ENCODE data around the gene MYO1G.

The MYO1G gene

DNA sequence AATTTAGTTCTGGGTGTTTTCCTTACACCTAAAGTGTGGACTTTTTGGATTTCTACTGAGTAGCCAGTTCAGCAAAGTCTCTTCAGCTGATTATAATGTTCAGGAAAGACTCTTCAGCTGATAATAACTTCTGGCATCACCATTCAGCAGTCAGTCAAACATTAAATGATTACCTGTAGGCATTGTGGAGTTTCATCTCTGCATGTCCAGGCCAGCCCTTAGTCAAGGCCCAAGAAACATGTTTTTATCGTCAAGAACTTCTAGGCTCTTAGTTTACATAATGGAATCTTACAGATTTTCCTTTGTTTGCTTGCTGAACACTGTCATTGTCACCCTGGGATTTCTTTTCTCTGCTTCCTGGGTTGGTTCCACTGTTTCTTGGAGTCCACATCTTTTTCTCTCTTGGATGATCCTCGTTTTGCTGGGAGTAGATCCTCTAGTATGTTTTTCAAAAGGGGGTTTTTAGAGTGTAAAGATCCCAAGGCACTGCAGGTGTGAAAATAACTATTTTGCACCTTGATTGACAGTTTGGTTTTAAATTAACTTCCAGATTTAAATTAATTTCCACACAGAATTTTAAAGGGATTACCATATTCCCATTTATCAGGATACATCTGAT, 45.4 kb upstream of the MYO1G start:
- no peak overlapping the region for H3K4me3 ChIP-seq (replicated peaks; ENCODE audit: low read depth, low read length)
- DNase-seq (ENCODE audit: low read depth), result no peak
- TF ChIP-seq, protein P1, sequence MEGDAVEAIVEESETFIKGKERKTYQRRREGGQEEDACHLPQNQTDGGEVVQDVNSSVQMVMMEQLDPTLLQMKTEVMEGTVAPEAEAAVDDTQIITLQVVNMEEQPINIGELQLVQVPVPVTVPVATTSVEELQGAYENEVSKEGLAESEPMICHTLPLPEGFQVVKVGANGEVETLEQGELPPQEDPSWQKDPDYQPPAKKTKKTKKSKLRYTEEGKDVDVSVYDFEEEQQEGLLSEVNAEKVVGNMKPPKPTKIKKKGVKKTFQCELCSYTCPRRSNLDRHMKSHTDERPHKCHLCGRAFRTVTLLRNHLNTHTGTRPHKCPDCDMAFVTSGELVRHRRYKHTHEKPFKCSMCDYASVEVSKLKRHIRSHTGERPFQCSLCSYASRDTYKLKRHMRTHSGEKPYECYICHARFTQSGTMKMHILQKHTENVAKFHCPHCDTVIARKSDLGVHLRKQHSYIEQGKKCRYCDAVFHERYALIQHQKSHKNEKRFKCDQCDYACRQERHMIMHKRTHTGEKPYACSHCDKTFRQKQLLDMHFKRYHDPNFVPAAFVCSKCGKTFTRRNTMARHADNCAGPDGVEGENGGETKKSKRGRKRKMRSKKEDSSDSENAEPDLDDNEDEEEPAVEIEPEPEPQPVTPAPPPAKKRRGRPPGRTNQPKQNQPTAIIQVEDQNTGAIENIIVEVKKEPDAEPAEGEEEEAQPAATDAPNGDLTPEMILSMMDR (IDR thresholded peaks at IDR 0.05; ENCODE audit: low read length, missing control alignments), result no peak

DNA sequence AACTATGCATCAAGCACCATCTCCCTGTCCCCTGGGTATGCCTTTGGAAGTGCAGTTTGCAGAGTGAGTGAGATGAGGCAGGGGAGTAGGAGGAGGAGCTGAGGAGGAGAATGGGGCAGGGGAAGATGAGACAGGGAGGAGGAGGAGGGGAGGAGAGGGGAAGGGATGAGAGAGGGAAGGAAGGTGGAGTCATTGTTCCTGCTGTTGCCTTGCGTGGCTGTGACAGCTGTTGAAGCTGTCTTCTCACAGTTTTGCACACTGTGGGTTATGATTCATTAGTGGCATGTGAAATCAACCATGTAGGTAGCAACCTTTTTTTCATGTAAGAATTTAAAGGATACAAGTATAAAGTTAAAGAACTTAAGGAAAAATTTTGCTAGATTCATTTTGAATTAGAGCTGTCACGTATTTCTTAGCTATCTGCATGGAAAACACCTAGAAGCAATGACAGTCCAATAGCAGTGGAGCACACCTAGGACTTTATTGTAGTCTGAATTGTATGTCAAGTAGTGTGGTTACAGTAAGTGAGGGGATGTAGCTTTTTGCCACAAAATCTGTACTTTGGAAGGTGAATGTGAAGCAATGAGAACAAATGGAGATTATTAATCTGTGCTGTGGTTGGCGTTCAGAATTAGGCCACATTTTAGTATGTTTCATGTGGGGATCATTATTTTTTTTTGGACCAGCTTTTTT, 42.9 kb upstream of the MYO1G start:
- H3K4me3 ChIP-seq (replicated peaks; ENCODE audit: low read depth, low read length), result no peak overlapping the region
- TF ChIP-seq, protein P1 (IDR thresholded peaks at IDR 0.05; ENCODE audit: low read length, missing control alignments), result no peak
- DNase-seq (ENCODE audit: low read depth), result peak; percentile 55

DNA sequence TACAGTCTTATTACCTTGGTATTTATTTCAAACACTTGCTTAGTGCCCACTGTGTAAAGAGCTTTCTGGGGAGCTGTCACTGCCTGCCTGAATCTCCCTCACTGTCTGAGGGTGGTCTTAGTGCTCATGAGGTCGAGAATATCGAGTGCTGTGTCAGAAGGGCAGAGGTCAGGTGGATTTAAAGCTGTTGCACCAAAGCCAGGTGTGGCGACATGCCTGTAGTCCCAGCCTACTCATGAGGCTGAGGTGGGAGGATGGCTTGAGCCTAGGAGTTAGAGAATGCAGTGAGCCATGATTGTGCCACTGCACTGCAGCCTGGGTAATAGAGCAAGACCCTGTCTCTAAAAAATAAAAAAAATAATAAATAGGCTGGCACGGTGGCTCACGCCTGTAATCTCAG, 42.1 kb upstream of the MYO1G start:
- H3K4me3 ChIP-seq (replicated peaks; ENCODE audit: low read depth, low read length), result no peak overlapping the region
- no peak for DNase-seq (ENCODE audit: low read depth)
- TF ChIP-seq, protein P1 (IDR thresholded peaks at IDR 0.05; ENCODE audit: low read length, missing control alignments), result no peak

DNA sequence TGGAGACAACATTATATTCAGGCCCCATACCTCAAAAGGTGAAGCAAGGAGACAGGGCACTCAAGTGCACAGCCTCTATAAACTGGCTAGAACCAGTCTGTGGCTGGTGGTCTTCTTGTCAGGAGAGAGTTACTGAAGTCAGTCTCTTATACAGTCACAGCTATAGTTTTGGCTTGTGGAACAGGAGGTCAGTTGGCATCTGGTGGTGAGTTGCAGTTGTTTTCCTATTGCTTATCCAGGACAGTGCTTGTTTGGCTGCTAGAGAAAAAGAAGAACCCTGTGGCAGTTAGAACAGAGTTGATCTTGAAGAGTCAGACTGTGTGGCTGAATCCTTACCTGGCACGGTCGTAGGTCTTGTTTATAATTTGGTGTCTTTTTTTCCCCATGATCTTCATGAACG, 38.4 kb upstream of the MYO1G start:
- DNase-seq (ENCODE audit: low read depth), result no peak
- H3K4me3 ChIP-seq (replicated peaks; ENCODE audit: low read depth, low read length), result no peak overlapping the region
- TF ChIP-seq, protein P1 (IDR thresholded peaks at IDR 0.05; ENCODE audit: low read length, missing control alignments), result no peak

DNA sequence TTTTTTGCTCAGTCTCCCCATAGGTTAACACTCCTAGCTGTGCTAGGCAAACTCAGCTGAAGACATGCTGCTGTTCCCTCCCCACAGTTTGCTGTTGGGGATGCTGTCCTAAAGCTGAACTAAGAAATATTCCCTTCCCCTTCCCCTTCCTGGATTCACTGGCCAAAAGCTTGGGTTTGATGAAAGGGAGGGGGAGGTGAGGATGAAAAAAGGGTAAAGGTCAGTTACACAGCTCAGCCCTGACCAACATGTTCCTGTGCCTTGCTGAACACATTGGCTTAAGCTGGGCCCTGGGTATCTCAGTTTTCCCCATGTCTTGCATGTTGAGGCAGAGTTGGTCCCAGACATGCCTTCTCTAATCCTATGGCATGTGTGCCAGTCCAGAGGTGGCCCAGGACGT, 36.5 kb upstream of the MYO1G start:
- H3K4me3 ChIP-seq (replicated peaks; ENCODE audit: low read depth, low read length), result no peak overlapping the region
- TF ChIP-seq, protein P1 (IDR thresholded peaks at IDR 0.05; ENCODE audit: low read length, missing control alignments), result no peak
- no peak for DNase-seq (ENCODE audit: low read depth)

DNA sequence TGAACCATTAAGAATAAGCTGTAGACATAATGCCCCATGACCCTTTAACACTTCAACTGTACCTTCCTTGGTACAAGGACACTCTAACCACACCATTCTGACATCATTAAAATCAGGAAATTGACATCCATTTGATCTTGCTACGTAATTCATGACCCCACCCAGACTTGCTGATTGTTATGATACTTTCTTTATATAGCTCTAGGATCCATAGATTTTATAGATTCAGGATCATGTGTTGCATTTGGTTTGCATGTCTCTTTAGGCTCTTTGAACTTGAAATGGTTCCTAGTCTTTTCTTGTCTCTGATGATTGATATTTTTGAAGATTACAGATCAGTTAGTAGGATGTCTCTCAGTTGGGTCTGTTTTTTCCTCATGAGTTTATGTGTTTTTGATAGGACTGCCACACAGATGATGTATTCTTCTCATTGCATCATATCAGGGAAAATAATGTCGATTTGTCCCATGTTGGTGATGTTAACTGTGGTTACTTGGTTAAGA, 34.7 kb upstream of the MYO1G start:
- no peak for DNase-seq (ENCODE audit: low read depth)
- TF ChIP-seq, protein P1 (IDR thresholded peaks at IDR 0.05; ENCODE audit: low read length, missing control alignments), result no peak

More for the DNA sequence above, 34.7 kb upstream of the MYO1G start:
- H3K4me3 ChIP-seq (replicated peaks; ENCODE audit: low read depth, low read length), result no peak overlapping the region
